GM19328 (cell line): ENCODE results near the gene SLC35B4.

Experiments used
- ATAC-seq: cut with Tn5 transposase; IDR thresholded peaks from one replicate; pipeline ENCODE4 v1.9.1; 2021; ENCODE audit warnings: mild to moderate bottlenecking, moderate library complexity; ENCODE audit not compliant: unreplicated experiment

SLC35B4 gene

GRCh38 chr7:134316539-134317344 is at the start of gene SLC35B4:
Gene SLC35B4 (minus strand): TSS chr7:134316930. CDS start chr7:134316751, 179 bp downstream.
- peak; percentile 98 for ATAC-seq

GRCh38 chr7:134366481-134366880 is 49.8 kb upstream of the SLC35B4 start:
- ATAC-seq: no peak

GRCh38 chr7:134365341-134366054 is 48.8 kb upstream of the SLC35B4 start:
- ATAC-seq: no peak

- ATAC-seq: no peak
These were observed 47.9 kb upstream of the SLC35B4 start for GRCh38 chr7:134364619-134365037.

- no peak for ATAC-seq
These were observed 46.1 kb upstream of the SLC35B4 start for GRCh38 chr7:134362587-134363483.

GRCh38 chr7:134359787-134360432 is 43.2 kb upstream of the SLC35B4 start:
- no peak for ATAC-seq

- ATAC-seq: no peak
These were observed 40.8 kb upstream of the SLC35B4 start for GRCh38 chr7:134357486-134357885.

- no peak for ATAC-seq
These were observed 39.7 kb upstream of the SLC35B4 start for GRCh38 chr7:134356421-134356936.

GRCh38 chr7:134355927-134356326 is 39.2 kb upstream of the SLC35B4 start:
- ATAC-seq: no peak

- no peak for ATAC-seq
These were observed 38.3 kb upstream of the SLC35B4 start for GRCh38 chr7:134355004-134355525.

- no peak for ATAC-seq
These were observed 36.7 kb upstream of the SLC35B4 start for GRCh38 chr7:134353411-134353810.

- ATAC-seq: no peak
These were observed 34.7 kb upstream of the SLC35B4 start for GRCh38 chr7:134351424-134351823.

- ATAC-seq: no peak
These were observed 34.0 kb upstream of the SLC35B4 start for GRCh38 chr7:134350709-134351108.

GRCh38 chr7:134347567-134347966 is 30.8 kb upstream of the SLC35B4 start:
- no peak for ATAC-seq

GRCh38 chr7:134343796-134344195 is 27.1 kb upstream of the SLC35B4 start:
- ATAC-seq: no peak

- no peak for ATAC-seq
These were observed 26.4 kb upstream of the SLC35B4 start for GRCh38 chr7:134343136-134343535.

- no peak for ATAC-seq
These were observed 22.7 kb upstream of the SLC35B4 start for GRCh38 chr7:134339475-134339874.

- ATAC-seq: no peak
These were observed 21.2 kb upstream of the SLC35B4 start for GRCh38 chr7:134337980-134338379.

GRCh38 chr7:134334408-134334807 is 17.7 kb upstream of the SLC35B4 start:
- no peak for ATAC-seq

- no peak for ATAC-seq
These were observed 17.2 kb upstream of the SLC35B4 start for GRCh38 chr7:134333943-134334342.
